Measurements from ENCODE around the gene PSMB2. TPM values are rescaled to one million over a fixed set of nuclear protein-coding genes. Genes with fewer than 3 reads are reported as not detected.

The PSMB2 gene
- total RNA-seq (2022; extraction: Qiagen RNA extraction; ENCODE audit: low read depth), result 85.4 to 120 TPM (median 104 TPM) in 5 replicates

GRCh38 chr1:35641233-35641866 is at the start of gene PSMB2:
PSMB2 (minus strand) TSS chr1:35641526; CDS start chr1:35641432, 94 bp downstream.

GRCh38 chr1:35573198-35574124 is 67.9 kb downstream of the PSMB2 start, which contains the start of gene TFAP2E:
TFAP2E (plus strand) TSS chr1:35573314; CDS start chr1:35573578, 264 bp downstream.

GRCh38 chr1:35557611-35558373 is 83.5 kb downstream of the PSMB2 start, which contains the start of gene NCDN:
NCDN (plus strand) TSS chr1:35557799; CDS start chr1:35558191, 392 bp downstream.

GRCh38 chr1:35557118-35557610 is 84.2 kb downstream of the PSMB2 start, which contains the start of gene KIAA0319L:
KIAA0319L (minus strand) TSS chr1:35557403; CDS start chr1:35554491, 2,912 bp downstream.

Other genes with a start within 250 kb of the PSMB2 start
- 13.1 to 15.5 TPM (median 15.0 TPM) in 5 replicates for gene KIAA0319L, start 84.1 kb downstream of the PSMB2 start, total RNA-seq (2022; extraction: Qiagen RNA extraction; ENCODE audit: low read depth)
- 11.3 to 18.5 TPM (median 16.3 TPM) in 5 replicates for gene NCDN, start 83.7 kb downstream of the PSMB2 start, total RNA-seq (2022; extraction: Qiagen RNA extraction; ENCODE audit: low read depth)
- 0.19 to 1.1 TPM (median 0.44 TPM) in 5 replicates for gene TFAP2E, start 68.2 kb downstream of the PSMB2 start, total RNA-seq (2022; extraction: Qiagen RNA extraction; ENCODE audit: low read depth)
- 10.9 to 15.9 TPM (median 14.4 TPM) in 5 replicates for gene C1orf216, start 77.4 kb upstream of the PSMB2 start, total RNA-seq (2022; extraction: Qiagen RNA extraction; ENCODE audit: low read depth)
- 7.2 to 15.1 TPM (median 11.0 TPM) in 5 replicates for gene CLSPN, start 128.5 kb upstream of the PSMB2 start, total RNA-seq (2022; extraction: Qiagen RNA extraction; ENCODE audit: low read depth)
- gene AGO4, start 166.5 kb upstream of the PSMB2 start, total RNA-seq (2022; extraction: Qiagen RNA extraction; ENCODE audit: low read depth), result 2.3 to 4.0 TPM (median 3.2 TPM) in 5 replicates
- gene AGO1, start 241.7 kb upstream of the PSMB2 start, total RNA-seq (2022; extraction: Qiagen RNA extraction; ENCODE audit: low read depth), result 3.2 to 4.9 TPM (median 3.9 TPM) in 5 replicates